ENCODE results near the gene PLEKHH1.
A peak's percentile ranks its signal among the peaks of the same experiment; 100 is the strongest.
"Not testable (repeated sequence)": the region's sequence is repeated elsewhere in the genome, so short reads cannot be mapped to it uniquely, and the experiment has no call there.

PLEKHH1 gene

GRCh38 chr14:67582061-67582460 lies 49.0 kb downstream of the PLEKHH1 start:
- TF ChIP-seq CTCF (IDR thresholded peaks at IDR 0.05; ENCODE audit: insufficient read depth, low read depth, low read length, missing control alignments) = no peak
- no peak for DNase-seq (ENCODE audit: low read depth)
- H3K4me3 ChIP-seq (ENCODE audit: low read depth, low read length) = no peak overlapping the region

GRCh38 chr14:67583711-67584644 lies 50.9 kb downstream of the PLEKHH1 start:
- peak; percentile 77 for TF ChIP-seq CTCF (IDR thresholded peaks at IDR 0.05; ENCODE audit: insufficient read depth, low read depth, low read length, missing control alignments)
- no peak overlapping the region for H3K4me3 ChIP-seq (ENCODE audit: low read depth, low read length)
- peak; percentile 67 for DNase-seq (ENCODE audit: low read depth)

- no peak for TF ChIP-seq CTCF (IDR thresholded peaks at IDR 0.05; ENCODE audit: insufficient read depth, low read depth, low read length, missing control alignments)
- no peak for DNase-seq (ENCODE audit: low read depth)
- no peak overlapping the region for H3K4me3 ChIP-seq (ENCODE audit: low read depth, low read length)
Observed at GRCh38 chr14:67584978-67585377, 51.9 kb downstream of the PLEKHH1 start.

GRCh38 chr14:67586369-67586768 lies 53.3 kb downstream of the PLEKHH1 start:
- TF ChIP-seq CTCF (IDR thresholded peaks at IDR 0.05; ENCODE audit: insufficient read depth, low read depth, low read length, missing control alignments) = no peak
- DNase-seq (ENCODE audit: low read depth) = no peak
- no peak overlapping the region for H3K4me3 ChIP-seq (ENCODE audit: low read depth, low read length)

- TF ChIP-seq CTCF (IDR thresholded peaks at IDR 0.05; ENCODE audit: insufficient read depth, low read depth, low read length, missing control alignments) = no peak
- no peak for DNase-seq (ENCODE audit: low read depth)
Observed at GRCh38 chr14:67589204-67589770, 56.2 kb downstream of the PLEKHH1 start.

GRCh38 chr14:67593650-67594049 lies 60.6 kb downstream of the PLEKHH1 start:
- not testable (repeated sequence) for DNase-seq (ENCODE audit: low read depth); H3K4me3 ChIP-seq (ENCODE audit: low read depth, low read length)

More at GRCh38 chr14:67589204-67589770, 56.2 kb downstream of the PLEKHH1 start:
- H3K4me3 ChIP-seq (ENCODE audit: low read depth, low read length) = no peak overlapping the region

- TF ChIP-seq CTCF (IDR thresholded peaks at IDR 0.05; ENCODE audit: insufficient read depth, low read depth, low read length, missing control alignments) = no peak
- no peak for DNase-seq (ENCODE audit: low read depth)
- H3K4me3 ChIP-seq (ENCODE audit: low read depth, low read length) = no peak overlapping the region
Observed at GRCh38 chr14:67595392-67595791, 62.3 kb downstream of the PLEKHH1 start.

Data from GM12865 (cell line).